GM23248 (cell line): ENCODE measurements around the gene PLS3.

Experiments
- EZH2 ChIP-seq: fragments of 200-600 bp; sonication (generic); IDR thresholded peaks from 2 replicates; pipeline ENCODE4 v1.6.1; 2018; ENCODE audit warnings: antibody characterized with exemption, mild to moderate bottlenecking; ENCODE audit not compliant: insufficient read depth, poor library complexity, severe bottlenecking
- EZH2phosphoT487 ChIP-seq: fragments of 200-600 bp; sonication (generic); IDR thresholded peaks from 2 replicates; pipeline ENCODE4 v1.6.1; 2018; ENCODE audit warnings: antibody characterized with exemption, moderate library complexity, mild to moderate bottlenecking, low read depth; ENCODE audit not compliant: insufficient read depth

- TF ChIP-seq EZH2 (no peak), EZH2phosphoT487 (no peak)
Observed at GRCh38 chrX:115573185-115573584, 12.2 kb downstream of the PLS3 start.
